NB4 (cell line): ENCODE data around the gene CPNE5.

ENCODE experiments used
- CTCF ChIP-seq: IDR thresholded peaks from one replicate; pipeline ENCODE4 v1.5.1; 2012; ENCODE audit warnings: low read depth, low read length
- MAX ChIP-seq: IDR thresholded peaks from 2 replicates; pipeline ENCODE4 v1.6.1; 2011; ENCODE audit warnings: low read depth, low read length
- MYC ChIP-seq: IDR thresholded peaks from 2 replicates; pipeline ENCODE4 v1.6.1; 2011; ENCODE audit warnings: low read depth, low read length
- POLR2A ChIP-seq: IDR thresholded peaks from 2 replicates; pipeline ENCODE4 v1.6.1; 2011; ENCODE audit warnings: mild to moderate bottlenecking; ENCODE audit not compliant: insufficient read length; ENCODE audit errors: extremely low read depth

- TF ChIP-seq CTCF: no peak
- TF ChIP-seq POLR2A: no peak
- TF ChIP-seq MAX: peak; percentile 61; the same call in 1 of the 2 replicates
- peak; percentile 22; the same call in 1 of the 2 replicates for TF ChIP-seq MYC
These were observed 11.8 kb downstream of the CPNE5 start for GRCh38 chr6:36827261-36828079.
